Measurements from ENCODE around the gene LZTS2.

DNA sequence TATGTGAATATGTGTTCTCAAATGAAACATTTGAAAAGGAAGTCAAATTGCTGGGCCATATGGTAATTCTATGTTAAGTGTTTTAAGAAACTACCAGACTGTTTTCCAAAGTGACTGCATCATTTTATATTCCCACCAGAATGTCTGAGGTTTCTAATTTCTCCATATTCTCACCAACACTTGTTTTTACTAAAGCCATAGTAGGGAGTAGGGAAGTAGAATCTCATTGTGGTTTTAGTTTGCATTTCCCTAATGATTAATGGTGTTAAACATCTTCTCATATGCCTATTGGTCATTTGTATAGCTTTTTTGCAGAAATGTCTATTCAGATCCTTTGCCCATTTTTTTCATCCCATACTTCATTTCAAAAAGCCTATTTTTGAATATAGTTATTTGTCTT, 39.4 kb upstream of the LZTS2 start:
- TF ChIP-seq POLR2A (IDR thresholded peaks at IDR 0.05): no peak
- TF ChIP-seq, protein P1, sequence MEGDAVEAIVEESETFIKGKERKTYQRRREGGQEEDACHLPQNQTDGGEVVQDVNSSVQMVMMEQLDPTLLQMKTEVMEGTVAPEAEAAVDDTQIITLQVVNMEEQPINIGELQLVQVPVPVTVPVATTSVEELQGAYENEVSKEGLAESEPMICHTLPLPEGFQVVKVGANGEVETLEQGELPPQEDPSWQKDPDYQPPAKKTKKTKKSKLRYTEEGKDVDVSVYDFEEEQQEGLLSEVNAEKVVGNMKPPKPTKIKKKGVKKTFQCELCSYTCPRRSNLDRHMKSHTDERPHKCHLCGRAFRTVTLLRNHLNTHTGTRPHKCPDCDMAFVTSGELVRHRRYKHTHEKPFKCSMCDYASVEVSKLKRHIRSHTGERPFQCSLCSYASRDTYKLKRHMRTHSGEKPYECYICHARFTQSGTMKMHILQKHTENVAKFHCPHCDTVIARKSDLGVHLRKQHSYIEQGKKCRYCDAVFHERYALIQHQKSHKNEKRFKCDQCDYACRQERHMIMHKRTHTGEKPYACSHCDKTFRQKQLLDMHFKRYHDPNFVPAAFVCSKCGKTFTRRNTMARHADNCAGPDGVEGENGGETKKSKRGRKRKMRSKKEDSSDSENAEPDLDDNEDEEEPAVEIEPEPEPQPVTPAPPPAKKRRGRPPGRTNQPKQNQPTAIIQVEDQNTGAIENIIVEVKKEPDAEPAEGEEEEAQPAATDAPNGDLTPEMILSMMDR (IDR thresholded peaks at IDR 0.05): no peak

Data from right lobe of liver (tissue), 4 donors.